GM21717 (cell line): ENCODE data around the gene JAK3.

ENCODE experiments used
- ATAC-seq: cut with Tn5 transposase; IDR thresholded peaks from one replicate; pipeline ENCODE4 v1.9.1; 2021; ENCODE audit warnings: mild to moderate bottlenecking, moderate library complexity; ENCODE audit not compliant: unreplicated experiment

The JAK3 gene

GRCh38 chr19:17841810-17842662 lies 5.7 kb downstream of the JAK3 start:
- ATAC-seq: no peak

- no peak for ATAC-seq
Measured at GRCh38 chr19:17841371-17841809, 6.4 kb downstream of the JAK3 start.

GRCh38 chr19:17840019-17840418 lies 7.8 kb downstream of the JAK3 start:
- ATAC-seq: no peak

GRCh38 chr19:17837972-17838371 lies 9.8 kb downstream of the JAK3 start:
- no peak for ATAC-seq

- ATAC-seq: no peak
Measured at GRCh38 chr19:17836530-17836929, 11.3 kb downstream of the JAK3 start.

GRCh38 chr19:17835182-17836006 lies 12.4 kb downstream of the JAK3 start:
- no peak for ATAC-seq

- no peak for ATAC-seq
Measured at GRCh38 chr19:17834350-17835181, 13.2 kb downstream of the JAK3 start.

- ATAC-seq: no peak
Measured at GRCh38 chr19:17832443-17833208, 15.2 kb downstream of the JAK3 start.

- no peak for ATAC-seq
Measured at GRCh38 chr19:17831419-17831888, 16.3 kb downstream of the JAK3 start.

- ATAC-seq: no peak
Measured at GRCh38 chr19:17830567-17831418, 17.0 kb downstream of the JAK3 start.

GRCh38 chr19:17829855-17830566 lies 17.8 kb downstream of the JAK3 start:
- ATAC-seq: no peak

- no peak for ATAC-seq
Measured at GRCh38 chr19:17826508-17827056, 21.2 kb downstream of the JAK3 start.

- ATAC-seq: no peak
Measured at GRCh38 chr19:17824339-17824738, 23.4 kb downstream of the JAK3 start.

- no peak for ATAC-seq
Measured at GRCh38 chr19:17821190-17821589, 26.6 kb downstream of the JAK3 start, which contains the start of gene INSL3. Gene INSL3, minus strand, starts transcription at chr19:17821519. Its CDS starts 13 bp downstream, at chr19:17821506.

GRCh38 chr19:17817668-17818363 lies 30.0 kb downstream of the JAK3 start:
- ATAC-seq: no peak

GRCh38 chr19:17812099-17812498 lies 35.7 kb downstream of the JAK3 start:
- no peak for ATAC-seq

GRCh38 chr19:17811681-17812080 lies 36.1 kb downstream of the JAK3 start:
- ATAC-seq: no peak

GRCh38 chr19:17811103-17811502 lies 36.7 kb downstream of the JAK3 start:
- no peak for ATAC-seq
